ENCODE measurements around the gene LYSMD2. TPM values are rescaled to one million over a fixed set of nuclear protein-coding genes. Genes with fewer than 3 reads are reported as not detected.
A peak's percentile ranks its signal among the peaks of the same experiment; 100 is the strongest.

Gene LYSMD2
- total RNA-seq, 1 donor from 2014 or later = 4.2 TPM

DNA sequence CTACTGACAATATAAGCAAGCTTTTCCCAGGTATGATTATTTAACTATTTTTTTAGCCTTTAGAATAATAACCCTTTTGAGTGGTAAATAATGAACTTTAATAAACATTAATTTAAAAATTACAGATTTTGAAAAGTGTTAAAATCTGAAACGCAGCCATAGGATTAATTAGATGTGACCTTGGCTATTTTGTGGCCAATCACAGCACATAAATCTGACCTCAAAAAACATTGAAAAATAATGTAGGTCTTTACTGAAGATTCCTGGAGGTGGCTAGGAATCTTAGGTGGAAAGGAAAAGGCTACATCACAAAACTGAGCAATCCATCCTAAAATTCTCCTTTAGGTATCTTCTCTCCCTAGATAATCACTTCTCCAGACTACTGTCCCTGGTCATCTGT is 38.1 kb downstream of the LYSMD2 start:
- FAIRE-seq = no peak
- TF ChIP-seq, protein P1, sequence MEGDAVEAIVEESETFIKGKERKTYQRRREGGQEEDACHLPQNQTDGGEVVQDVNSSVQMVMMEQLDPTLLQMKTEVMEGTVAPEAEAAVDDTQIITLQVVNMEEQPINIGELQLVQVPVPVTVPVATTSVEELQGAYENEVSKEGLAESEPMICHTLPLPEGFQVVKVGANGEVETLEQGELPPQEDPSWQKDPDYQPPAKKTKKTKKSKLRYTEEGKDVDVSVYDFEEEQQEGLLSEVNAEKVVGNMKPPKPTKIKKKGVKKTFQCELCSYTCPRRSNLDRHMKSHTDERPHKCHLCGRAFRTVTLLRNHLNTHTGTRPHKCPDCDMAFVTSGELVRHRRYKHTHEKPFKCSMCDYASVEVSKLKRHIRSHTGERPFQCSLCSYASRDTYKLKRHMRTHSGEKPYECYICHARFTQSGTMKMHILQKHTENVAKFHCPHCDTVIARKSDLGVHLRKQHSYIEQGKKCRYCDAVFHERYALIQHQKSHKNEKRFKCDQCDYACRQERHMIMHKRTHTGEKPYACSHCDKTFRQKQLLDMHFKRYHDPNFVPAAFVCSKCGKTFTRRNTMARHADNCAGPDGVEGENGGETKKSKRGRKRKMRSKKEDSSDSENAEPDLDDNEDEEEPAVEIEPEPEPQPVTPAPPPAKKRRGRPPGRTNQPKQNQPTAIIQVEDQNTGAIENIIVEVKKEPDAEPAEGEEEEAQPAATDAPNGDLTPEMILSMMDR (IDR thresholded peaks at IDR 0.05; ENCODE audit: insufficient read depth, low read length, severe bottlenecking) = no peak
- no peak for DNase-seq (ENCODE audit: low read depth)
- H3K27me3 ChIP-seq (ENCODE audit: control insufficient read depth, insufficient read depth, low read length) = peaks cover 3% of the 10 kb centered on the region
- no peaks in the 10 kb centered on the region for H3K36me3 ChIP-seq (ENCODE audit: control insufficient read depth, insufficient read depth, low read length)
- H3K4me3 ChIP-seq (ENCODE audit: low read depth, low read length) = no peak overlapping the region

DNA sequence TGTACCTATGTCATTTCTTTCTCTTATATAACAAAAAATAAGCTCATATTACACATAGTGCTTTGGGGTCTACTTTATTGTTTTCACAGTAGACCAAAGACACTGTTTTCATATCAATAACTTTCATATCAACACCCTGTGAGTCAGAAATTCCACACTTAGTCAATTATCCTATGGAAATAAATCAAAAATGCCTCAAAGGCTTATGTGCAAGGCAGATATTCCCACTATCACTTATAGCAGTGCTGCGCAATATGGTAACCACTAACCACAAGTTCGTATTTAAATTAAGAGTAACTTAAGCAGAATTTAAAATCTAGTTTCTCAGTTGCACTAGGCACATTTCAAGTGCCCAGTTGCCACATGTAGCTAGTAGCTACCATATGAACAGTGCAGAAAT is 40.3 kb downstream of the LYSMD2 start:
- DNase-seq (ENCODE audit: low read depth) (no peak), FAIRE-seq (no peak)
- H3K4me3 ChIP-seq (ENCODE audit: low read depth, low read length) = no peak overlapping the region
- no peaks in the 10 kb centered on the region for H3K36me3 ChIP-seq (ENCODE audit: control insufficient read depth, insufficient read depth, low read length)
- peaks cover 3% of the 10 kb centered on the region for H3K27me3 ChIP-seq (ENCODE audit: control insufficient read depth, insufficient read depth, low read length)
- TF ChIP-seq, protein P1 (IDR thresholded peaks at IDR 0.05; ENCODE audit: insufficient read depth, low read length, severe bottlenecking) = no peak

DNA sequence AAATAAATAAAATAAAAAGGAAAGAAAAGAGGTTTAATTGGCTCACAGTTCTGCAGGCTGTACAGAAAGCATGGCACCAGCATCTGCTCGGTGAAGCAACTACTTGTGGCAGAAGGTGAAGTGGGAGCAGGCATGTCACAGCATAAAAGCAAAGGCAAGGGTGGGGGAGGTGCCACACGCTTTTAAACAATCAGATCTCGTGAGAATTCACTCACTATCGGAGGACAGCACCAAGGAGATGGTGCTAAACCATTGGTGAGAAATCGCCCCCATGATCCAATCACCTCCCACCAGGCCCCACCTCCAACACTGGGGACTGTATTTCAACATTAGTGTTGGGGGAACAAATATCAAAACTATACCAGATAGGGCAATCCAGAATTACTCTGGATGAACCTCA is 40.9 kb downstream of the LYSMD2 start:
- H3K27me3 ChIP-seq (ENCODE audit: control insufficient read depth, insufficient read depth, low read length) = peaks cover 7% of the 10 kb centered on the region
- FAIRE-seq (no peak), DNase-seq (ENCODE audit: low read depth) (no peak)

DNA sequence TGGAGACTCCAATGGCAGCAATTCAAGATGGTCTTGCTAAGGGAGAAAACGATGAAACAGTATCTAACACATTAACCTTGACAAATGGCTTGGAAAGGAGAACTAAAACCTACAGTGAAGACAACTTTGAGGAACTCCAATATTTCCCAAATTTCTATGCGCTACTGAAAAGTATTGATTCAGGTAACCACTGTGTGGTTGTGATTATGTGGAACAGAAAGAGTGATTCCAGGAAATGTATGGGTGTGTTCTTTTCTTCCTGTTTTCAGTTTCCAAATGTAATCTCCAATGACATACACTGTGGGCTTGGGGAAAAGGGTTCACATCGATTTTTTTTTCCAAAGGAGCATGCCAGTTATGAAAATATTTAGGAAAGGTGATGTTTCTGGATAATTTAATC is 45.3 kb downstream of the LYSMD2 start:
- Histone ChIP-seq H3K4me3 (ENCODE audit: low read depth, low read length) (no peak overlapping the region), H3K27me3 (ENCODE audit: control insufficient read depth, insufficient read depth, low read length) (peaks cover 6% of the 10 kb centered on the region), H3K36me3 (ENCODE audit: control insufficient read depth, insufficient read depth, low read length) (no peaks in the 10 kb centered on the region)
- FAIRE-seq (no peak), DNase-seq (ENCODE audit: low read depth) (no peak)
- TF ChIP-seq, protein P1 (IDR thresholded peaks at IDR 0.05; ENCODE audit: insufficient read depth, low read length, severe bottlenecking) = no peak

More for the DNA sequence above, 40.9 kb downstream of the LYSMD2 start:
- H3K36me3 ChIP-seq (ENCODE audit: control insufficient read depth, insufficient read depth, low read length) = no peaks in the 10 kb centered on the region
- H3K4me3 ChIP-seq (ENCODE audit: low read depth, low read length) = no peak overlapping the region
- TF ChIP-seq, protein P1 (IDR thresholded peaks at IDR 0.05; ENCODE audit: insufficient read depth, low read length, severe bottlenecking) = no peak

DNA sequence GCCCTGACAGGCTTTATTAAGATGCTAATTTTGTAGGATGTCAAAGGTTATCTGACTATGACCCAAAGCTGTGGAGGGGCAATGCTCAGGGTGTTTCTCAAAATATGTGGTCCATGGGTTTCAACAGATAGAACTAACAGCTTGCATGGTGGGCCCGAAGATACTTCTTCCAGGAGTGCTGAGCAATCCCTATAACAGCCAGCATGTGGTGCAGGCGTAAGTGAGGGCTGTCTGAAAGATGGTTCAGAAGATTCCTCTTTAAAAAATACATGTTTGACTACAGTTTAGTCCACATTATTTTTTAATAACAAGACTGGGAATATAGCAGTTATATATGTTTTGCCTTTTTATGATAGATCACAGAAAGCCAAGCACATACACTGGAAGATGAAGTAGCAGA is 48.6 kb downstream of the LYSMD2 start:
- no peak for FAIRE-seq
- H3K4me3 ChIP-seq (ENCODE audit: low read depth, low read length) = no peak overlapping the region
- DNase-seq (ENCODE audit: low read depth) = no peak
- TF ChIP-seq, protein P1 (IDR thresholded peaks at IDR 0.05; ENCODE audit: insufficient read depth, low read length, severe bottlenecking) = no peak
- H3K27me3 ChIP-seq (ENCODE audit: control insufficient read depth, insufficient read depth, low read length) = peaks cover 6% of the 10 kb centered on the region
- H3K36me3 ChIP-seq (ENCODE audit: control insufficient read depth, insufficient read depth, low read length) = no peaks in the 10 kb centered on the region

DNA sequence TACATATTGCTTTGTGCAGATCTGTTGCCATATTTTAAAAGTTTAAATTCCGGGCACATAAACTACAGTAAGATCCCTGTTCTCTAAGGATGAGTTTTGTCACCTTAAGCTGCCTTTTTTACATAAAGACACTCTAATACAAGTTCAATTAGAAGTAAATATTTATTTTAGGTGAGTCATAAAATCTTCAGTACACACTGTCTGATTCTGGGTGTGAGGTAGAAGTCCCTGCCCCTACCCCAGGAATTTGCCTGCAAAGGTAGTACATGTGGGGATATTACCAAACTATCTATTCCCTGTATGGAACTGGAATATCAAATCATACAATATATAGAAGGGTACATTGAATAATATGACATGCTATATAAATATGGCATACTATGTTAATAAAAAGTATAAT is 49.9 kb downstream of the LYSMD2 start:
- no peaks in the 10 kb centered on the region for H3K36me3 ChIP-seq (ENCODE audit: control insufficient read depth, insufficient read depth, low read length)
- DNase-seq (ENCODE audit: low read depth) (peak; percentile 54), FAIRE-seq (no peak)
- TF ChIP-seq, protein P1 (IDR thresholded peaks at IDR 0.05; ENCODE audit: insufficient read depth, low read length, severe bottlenecking) = no peak
- H3K4me3 ChIP-seq (ENCODE audit: low read depth, low read length) = no peak overlapping the region
- peaks cover 6% of the 10 kb centered on the region for H3K27me3 ChIP-seq (ENCODE audit: control insufficient read depth, insufficient read depth, low read length)

All from bronchial epithelial cell (primary cell).